ENCODE measurements around the gene MRPL53. TPM values are rescaled to one million over a fixed set of nuclear protein-coding genes. Genes with fewer than 3 reads are reported as not detected.
A peak's percentile ranks its signal among the peaks of the same experiment; 100 is the strongest.

Gene MRPL53
- total and polyA plus RNA-seq, 2 of the 13 experiments (the other 11 are each of a cell fraction or from before 2014, with no cell fraction given): 34.3 to 51.9 TPM

DNA sequence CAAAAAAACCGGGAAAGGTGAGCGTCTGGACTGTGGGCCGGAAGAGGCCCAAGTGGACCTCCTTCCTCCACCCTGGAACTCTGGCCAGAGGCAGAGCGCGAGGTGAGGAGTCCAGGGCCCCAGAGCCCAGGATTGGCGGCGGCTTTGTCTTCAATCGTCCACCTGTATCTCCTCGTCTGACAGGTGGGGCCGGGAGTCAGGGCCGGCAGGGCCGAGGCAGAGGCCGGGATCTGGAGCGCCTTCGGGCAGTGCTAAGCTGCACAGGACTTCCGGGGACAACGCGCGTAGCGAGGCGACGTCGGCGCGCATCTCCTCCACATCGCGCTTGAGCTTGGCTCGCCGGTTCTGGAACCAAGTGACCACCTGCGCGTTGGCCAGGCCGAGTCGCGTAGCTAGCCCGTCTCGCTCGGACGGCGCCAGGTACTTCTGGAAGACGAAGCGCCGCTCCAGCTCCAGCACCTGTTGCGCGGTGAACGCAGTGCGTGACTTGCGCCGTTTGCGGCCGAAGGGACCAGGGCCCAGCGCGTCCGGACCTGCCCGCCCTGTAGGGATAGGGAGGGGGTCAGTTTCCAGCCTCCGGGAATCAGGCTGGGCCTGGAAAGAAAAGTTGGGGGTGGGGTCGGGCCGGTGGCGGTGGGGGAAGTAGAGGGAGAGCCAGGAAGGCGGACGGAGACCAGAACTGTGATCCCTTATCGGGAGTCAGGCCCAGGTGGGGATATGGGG is 25.5 kb upstream of the MRPL53 start (continued):
- TF ChIP-seq, protein P1, sequence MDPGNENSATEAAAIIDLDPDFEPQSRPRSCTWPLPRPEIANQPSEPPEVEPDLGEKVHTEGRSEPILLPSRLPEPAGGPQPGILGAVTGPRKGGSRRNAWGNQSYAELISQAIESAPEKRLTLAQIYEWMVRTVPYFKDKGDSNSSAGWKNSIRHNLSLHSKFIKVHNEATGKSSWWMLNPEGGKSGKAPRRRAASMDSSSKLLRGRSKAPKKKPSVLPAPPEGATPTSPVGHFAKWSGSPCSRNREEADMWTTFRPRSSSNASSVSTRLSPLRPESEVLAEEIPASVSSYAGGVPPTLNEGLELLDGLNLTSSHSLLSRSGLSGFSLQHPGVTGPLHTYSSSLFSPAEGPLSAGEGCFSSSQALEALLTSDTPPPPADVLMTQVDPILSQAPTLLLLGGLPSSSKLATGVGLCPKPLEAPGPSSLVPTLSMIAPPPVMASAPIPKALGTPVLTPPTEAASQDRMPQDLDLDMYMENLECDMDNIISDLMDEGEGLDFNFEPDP (CRISPR knock-in tag; conservative IDR thresholded peaks at IDR 0.05): 0 out of 2 replicates have a peak, but pooled peaks have one; percentile 67
- no peak for TF ChIP-seq ZNF737 (CRISPR knock-in tag; IDR thresholded peaks at IDR 0.05; ENCODE audit: borderline replicate concordance)
- TF ChIP-seq HOXD1 (CRISPR knock-in tag; IDR thresholded peaks at IDR 0.05): peak; percentile 22; the same call in 1 of the 2 replicates
- no peak for TF ChIP-seq ZNF644 (CRISPR knock-in tag; IDR thresholded peaks at IDR 0.05; ENCODE audit: low read depth)
- no peak for TF ChIP-seq ARNTL (CRISPR knock-in tag; IDR thresholded peaks at IDR 0.05)
- TF ChIP-seq SMARCC2 (IDR thresholded peaks at IDR 0.05): no peak
- peak; percentile 74 for TF ChIP-seq ZSCAN31 (CRISPR knock-in tag; IDR thresholded peaks at IDR 0.05; ENCODE audit: low read depth)
- peak; percentile 86 for TF ChIP-seq ZNF800 (CRISPR knock-in tag; IDR thresholded peaks at IDR 0.05)
- no peak for TF ChIP-seq ZNF441 (CRISPR knock-in tag; IDR thresholded peaks at IDR 0.05; ENCODE audit: borderline replicate concordance)
- TF ChIP-seq, protein P2, sequence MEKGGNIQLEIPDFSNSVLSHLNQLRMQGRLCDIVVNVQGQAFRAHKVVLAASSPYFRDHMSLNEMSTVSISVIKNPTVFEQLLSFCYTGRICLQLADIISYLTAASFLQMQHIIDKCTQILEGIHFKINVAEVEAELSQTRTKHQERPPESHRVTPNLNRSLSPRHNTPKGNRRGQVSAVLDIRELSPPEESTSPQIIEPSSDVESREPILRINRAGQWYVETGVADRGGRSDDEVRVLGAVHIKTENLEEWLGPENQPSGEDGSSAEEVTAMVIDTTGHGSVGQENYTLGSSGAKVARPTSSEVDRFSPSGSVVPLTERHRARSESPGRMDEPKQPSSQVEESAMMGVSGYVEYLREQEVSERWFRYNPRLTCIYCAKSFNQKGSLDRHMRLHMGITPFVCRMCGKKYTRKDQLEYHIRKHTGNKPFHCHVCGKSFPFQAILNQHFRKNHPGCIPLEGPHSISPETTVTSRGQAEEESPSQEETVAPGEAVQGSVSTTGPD (CRISPR knock-in tag; IDR thresholded peaks at IDR 0.05): no peak
- no peak for TF ChIP-seq ZNF143 (CRISPR knock-in tag; IDR thresholded peaks at IDR 0.05)
- no peak for TF ChIP-seq ZNF503 (CRISPR knock-in tag; IDR thresholded peaks at IDR 0.05)
- no peak for TF ChIP-seq AHR (CRISPR knock-in tag; IDR thresholded peaks at IDR 0.05)
- TF ChIP-seq U2AF1 (optimal IDR thresholded peaks at IDR 0.05; ENCODE audit: low read depth, low read length): peak; percentile 44
- no peak for TF ChIP-seq SCMH1 (CRISPR knock-in tag; IDR thresholded peaks at IDR 0.05; ENCODE audit: borderline replicate concordance)
- no peak for TF ChIP-seq KDM5A (IDR thresholded peaks at IDR 0.05; ENCODE audit: borderline replicate concordance, low read length)
- TF ChIP-seq HBP1 (CRISPR knock-in tag; IDR thresholded peaks at IDR 0.05; ENCODE audit: low read depth): no peak
- TF ChIP-seq KLF15 (CRISPR knock-in tag; IDR thresholded peaks at IDR 0.05; ENCODE audit: borderline replicate concordance): no peak
- TF ChIP-seq TIGD3 (CRISPR knock-in tag; IDR thresholded peaks at IDR 0.05; ENCODE audit: borderline replicate concordance): no peak
- TF ChIP-seq FOXJ3 (CRISPR knock-in tag; IDR thresholded peaks at IDR 0.05; ENCODE audit: borderline replicate concordance): no peak

All from HepG2 (cell line).